Stimulated activated CD8-positive, alpha-beta memory T cell treated with anti-CD3 and anti-CD28 coated beads, Interleukin-2, amount 100 ng/mL, for 48 hours (primary cell): ENCODE measurements around the gene SLC25A13.

Source experiments
- DNase-seq, 2 donors: peaks; one replicate each; pipeline ENCODE4 v3.0.0-alpha.2; 2020; ENCODE audit warnings: low read depth in 2 of 2

Gene SLC25A13

GRCh38 chr7:96243241-96243640 lies 78.7 kb downstream of the SLC25A13 start:
- no peak for DNase-seq

GRCh38 chr7:96241855-96242254 lies 80.0 kb downstream of the SLC25A13 start:
- DNase-seq, result no peak

GRCh38 chr7:96238976-96239766 lies 82.7 kb downstream of the SLC25A13 start:
- DNase-seq, result no peak

GRCh38 chr7:96238474-96238873 lies 83.4 kb downstream of the SLC25A13 start:
- DNase-seq, result no peak

- no peak for DNase-seq
Observed at GRCh38 chr7:96237040-96237439, 84.9 kb downstream of the SLC25A13 start.

- DNase-seq, result no peak
Observed at GRCh38 chr7:96236198-96237039, 85.5 kb downstream of the SLC25A13 start.

- DNase-seq, result no peak
Observed at GRCh38 chr7:96235281-96235680, 86.6 kb downstream of the SLC25A13 start.

- no peak for DNase-seq
Observed at GRCh38 chr7:96233528-96234154, 88.3 kb downstream of the SLC25A13 start.

- no peak for DNase-seq
Observed at GRCh38 chr7:96233084-96233483, 88.8 kb downstream of the SLC25A13 start.

- DNase-seq, result no peak
Observed at GRCh38 chr7:96228760-96229159, 93.1 kb downstream of the SLC25A13 start.

- no peak for DNase-seq
Observed at GRCh38 chr7:96225251-96225650, 96.6 kb downstream of the SLC25A13 start.

- DNase-seq, result no peak
Observed at GRCh38 chr7:96224685-96225084, 97.2 kb downstream of the SLC25A13 start.

- DNase-seq, result no peak
Observed at GRCh38 chr7:96224073-96224472, 97.8 kb downstream of the SLC25A13 start.

GRCh38 chr7:96221888-96222287 lies 100.0 kb downstream of the SLC25A13 start:
- no peak for DNase-seq

- DNase-seq, result no peak
Observed at GRCh38 chr7:96219378-96220130, 102.3 kb downstream of the SLC25A13 start.

- no peak for DNase-seq
Observed at GRCh38 chr7:96218664-96219243, 103.1 kb downstream of the SLC25A13 start.

GRCh38 chr7:96217147-96217546 lies 104.8 kb downstream of the SLC25A13 start:
- no peak for DNase-seq

- DNase-seq, result no peak
Observed at GRCh38 chr7:96216373-96216772, 105.5 kb downstream of the SLC25A13 start.

- no peak for DNase-seq
Observed at GRCh38 chr7:96212474-96212873, 109.4 kb downstream of the SLC25A13 start.

- DNase-seq, result no peak
Observed at GRCh38 chr7:96211954-96212353, 109.9 kb downstream of the SLC25A13 start.

- DNase-seq, result no peak
Observed at GRCh38 chr7:96205665-96206064, 116.2 kb downstream of the SLC25A13 start.
